Prostate gland (tissue), 2 donors: ENCODE measurements around the gene VPS26C. TPM values are rescaled to one million over a fixed set of nuclear protein-coding genes. Genes with fewer than 3 reads are reported as not detected.

Source experiments
- DNase-seq: peaks from one replicate; pipeline ENCODE4 v3.0.0-alpha.2; 2019; ENCODE audit warnings: low spot score
- H3K27ac ChIP-seq, 2 donors: fragments of 200-600 bp; sonication (generic); 2 replicates each; pipeline ENCODE4 v1.5.1; 2017 to 2019
- H3K27me3 ChIP-seq: fragments of 200-600 bp; sonication (generic); replicated peaks from 2 replicates; pipeline ENCODE4 v1.5.1; 2019; ENCODE audit not compliant: insufficient read depth
- H3K36me3 ChIP-seq, 2 donors: fragments of 200-600 bp; sonication (generic); 1 replicate in 1 of 2; 2 replicates in 1 of 2; pipeline versions ENCODE4 v1.5.1 to v1.8.1; 2017 to 2019
- H3K4me1 ChIP-seq: fragments of 200-600 bp; sonication (generic); replicated peaks from 2 replicates; pipeline ENCODE4 v1.5.1; 2019
- H3K4me3 ChIP-seq, 2 donors: fragments of 200-600 bp; sonication (generic); 2 replicates each; pipeline ENCODE4 v1.5.1; 2017 to 2019
- H3K9me3 ChIP-seq: fragments of 200-600 bp; sonication (generic); 2 replicates; pipeline ENCODE4 v1.5.1; 2017
- POLR2A ChIP-seq: fragments of 450-650 bp; IDR thresholded peaks from one replicate; pipeline ENCODE4 v1.6.1; 2016; ENCODE audit warnings: antibody characterized with exemption, mild to moderate bottlenecking
- POLR2AphosphoS5 ChIP-seq: sonication (generic); formaldehyde crosslinking; IDR thresholded peaks from one replicate; pipeline ENCODE4 v1.6.1; 2017; ENCODE audit warnings: antibody characterized with exemption
- WGBS: methylation state at CpG from one replicate; pipeline ENCODE4 v1.1.5; 2018; 5-methylcytosine and 5-hydroxymethylcytosine counted together
- intact Hi-C: fragments of 100-400 bp; cut with DNase I; formaldehyde crosslinking; loops from one replicate; pipeline ENCODE4 v1.14.2; 2022
- total RNA-seq, 2 donors: library from RNA; depleted of rRNA; stranded (reverse); fragments of >200 nt; gene quantifications; one replicate each; pipeline ENCODE4 v1.1.0, GENCODE V29; 2016
- TF ChIP-seq, protein P1 (sequence below), 4 experiments: fragments of 200-600 bp in 2 of 4; fragments of 450-650 bp in 2 of 4; sonication (generic) in 2 of 4; IDR thresholded peaks; 1 replicate in 3 of 4; 2 replicates in 1 of 4; pipeline ENCODE4 v1.5.1; 2016 to 2019; ENCODE audit warnings: antibody characterized with exemption in 4 of 4, mild to moderate bottlenecking in 2 of 4, moderate library complexity in 2 of 4

VPS26C gene
- total RNA-seq, 2 donors from 2014 or later: 36.8 to 46.1 TPM

DNA sequence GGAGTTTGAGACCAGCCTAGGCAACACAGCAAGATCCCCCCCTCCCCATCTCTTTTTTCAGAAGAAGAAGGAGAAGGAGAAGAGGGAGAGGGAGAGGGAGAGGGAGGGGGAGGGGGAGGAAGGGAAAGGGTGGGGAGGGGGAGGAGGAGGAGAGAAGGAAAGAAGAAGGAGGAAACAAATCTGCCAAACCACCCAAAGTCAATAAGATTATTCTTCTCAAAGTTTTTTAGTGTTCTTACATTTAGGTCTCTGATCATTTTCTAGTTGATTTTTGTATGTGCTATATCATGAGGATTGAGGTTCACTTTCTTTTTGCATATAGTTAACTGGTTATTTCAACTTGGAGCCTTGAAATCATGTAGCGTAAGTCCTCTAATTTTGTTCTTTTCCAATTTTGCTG is 56.3 kb downstream of the VPS26C start:
- TF ChIP-seq, protein P1, sequence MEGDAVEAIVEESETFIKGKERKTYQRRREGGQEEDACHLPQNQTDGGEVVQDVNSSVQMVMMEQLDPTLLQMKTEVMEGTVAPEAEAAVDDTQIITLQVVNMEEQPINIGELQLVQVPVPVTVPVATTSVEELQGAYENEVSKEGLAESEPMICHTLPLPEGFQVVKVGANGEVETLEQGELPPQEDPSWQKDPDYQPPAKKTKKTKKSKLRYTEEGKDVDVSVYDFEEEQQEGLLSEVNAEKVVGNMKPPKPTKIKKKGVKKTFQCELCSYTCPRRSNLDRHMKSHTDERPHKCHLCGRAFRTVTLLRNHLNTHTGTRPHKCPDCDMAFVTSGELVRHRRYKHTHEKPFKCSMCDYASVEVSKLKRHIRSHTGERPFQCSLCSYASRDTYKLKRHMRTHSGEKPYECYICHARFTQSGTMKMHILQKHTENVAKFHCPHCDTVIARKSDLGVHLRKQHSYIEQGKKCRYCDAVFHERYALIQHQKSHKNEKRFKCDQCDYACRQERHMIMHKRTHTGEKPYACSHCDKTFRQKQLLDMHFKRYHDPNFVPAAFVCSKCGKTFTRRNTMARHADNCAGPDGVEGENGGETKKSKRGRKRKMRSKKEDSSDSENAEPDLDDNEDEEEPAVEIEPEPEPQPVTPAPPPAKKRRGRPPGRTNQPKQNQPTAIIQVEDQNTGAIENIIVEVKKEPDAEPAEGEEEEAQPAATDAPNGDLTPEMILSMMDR (IDR thresholded peaks at IDR 0.05): no peak
- TF ChIP-seq POLR2AphosphoS5: no peak
- WGBS: 94% methylated on average over 1 of the region's 1 CpG
- no peak for DNase-seq
- no peaks in the 10 kb centered on the region for H3K27me3 ChIP-seq
- H3K9me3 ChIP-seq: no peaks in the 10 kb centered on the region
- no peak overlapping the region for H3K4me3 ChIP-seq
- no peak overlapping the region for H3K27ac ChIP-seq
- no peaks in the 10 kb centered on the region for H3K36me3 ChIP-seq
- no peaks in the 10 kb centered on the region for H3K4me1 ChIP-seq
- intact Hi-C loops: no loop called here

DNA sequence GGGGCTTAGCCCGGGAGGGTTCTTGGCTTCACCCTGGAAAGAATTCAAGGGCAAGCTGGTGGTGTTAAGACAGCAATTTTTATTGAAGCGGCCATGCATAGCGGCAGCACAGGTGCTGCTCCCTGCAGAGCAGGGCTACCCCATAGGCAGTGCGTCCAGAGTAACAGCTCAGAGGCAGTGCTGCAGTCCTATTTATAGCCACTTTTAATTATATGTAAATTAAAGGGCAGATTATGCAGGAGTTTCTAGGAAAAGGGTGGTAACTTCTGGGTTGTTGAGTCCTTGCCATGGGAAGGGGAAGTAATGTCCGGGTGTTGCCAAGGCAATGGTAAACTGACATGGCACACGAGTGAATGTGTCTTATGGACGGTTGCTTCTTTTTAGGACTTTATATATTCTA is 57.0 kb downstream of the VPS26C start:
- Histone ChIP-seq H3K27ac (no peak overlapping the region), H3K4me1 (no peaks in the 10 kb centered on the region), H3K27me3 (no peaks in the 10 kb centered on the region), H3K9me3 (no peaks in the 10 kb centered on the region), H3K36me3 (no peaks in the 10 kb centered on the region), H3K4me3 (no peak overlapping the region)
- TF ChIP-seq POLR2AphosphoS5 (no peak), POLR2A (no peak)
- DNase-seq: no peak
- 98% methylated on average over 7 of the region's 7 CpGs for WGBS
- intact Hi-C loops: no loop called here

DNA sequence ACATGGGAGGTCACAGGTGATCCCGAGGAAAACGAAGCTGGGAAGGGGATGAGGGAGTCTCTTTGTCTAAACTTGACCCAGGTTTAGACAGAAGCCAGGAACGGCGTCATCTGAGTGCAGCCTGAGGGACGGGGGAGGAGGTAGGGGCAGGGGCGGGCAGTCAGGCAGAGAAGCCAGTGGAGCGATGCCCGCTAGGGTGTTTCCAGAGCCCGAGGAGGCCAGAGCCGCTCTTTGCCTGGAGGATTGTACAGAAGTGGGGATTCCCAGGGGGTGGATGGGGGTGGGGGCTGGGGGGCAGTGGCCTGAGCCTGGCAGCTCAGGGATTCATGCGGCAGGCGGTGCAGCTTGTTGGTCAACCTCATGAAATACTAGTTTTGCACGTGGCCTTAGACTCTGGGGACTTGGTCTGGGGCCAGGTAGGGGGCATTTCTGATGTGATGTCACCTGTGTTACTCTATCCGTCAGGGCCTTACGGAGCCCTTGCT is 58.4 kb downstream of the VPS26C start:
- intact Hi-C loops: no loop called here
- Histone ChIP-seq H3K9me3 (no peaks in the 10 kb centered on the region), H3K4me1 (no peaks in the 10 kb centered on the region), H3K36me3 (no peaks in the 10 kb centered on the region), H3K4me3 (no peak overlapping the region), H3K27me3 (no peaks in the 10 kb centered on the region), H3K27ac (no peak overlapping the region)
- no peak for DNase-seq
- WGBS: 38% methylated on average over 15 of the region's 15 CpGs
- TF ChIP-seq, protein P1 (IDR thresholded peaks at IDR 0.05): no peak
- TF ChIP-seq POLR2A (no peak), POLR2AphosphoS5 (no peak)

DNA sequence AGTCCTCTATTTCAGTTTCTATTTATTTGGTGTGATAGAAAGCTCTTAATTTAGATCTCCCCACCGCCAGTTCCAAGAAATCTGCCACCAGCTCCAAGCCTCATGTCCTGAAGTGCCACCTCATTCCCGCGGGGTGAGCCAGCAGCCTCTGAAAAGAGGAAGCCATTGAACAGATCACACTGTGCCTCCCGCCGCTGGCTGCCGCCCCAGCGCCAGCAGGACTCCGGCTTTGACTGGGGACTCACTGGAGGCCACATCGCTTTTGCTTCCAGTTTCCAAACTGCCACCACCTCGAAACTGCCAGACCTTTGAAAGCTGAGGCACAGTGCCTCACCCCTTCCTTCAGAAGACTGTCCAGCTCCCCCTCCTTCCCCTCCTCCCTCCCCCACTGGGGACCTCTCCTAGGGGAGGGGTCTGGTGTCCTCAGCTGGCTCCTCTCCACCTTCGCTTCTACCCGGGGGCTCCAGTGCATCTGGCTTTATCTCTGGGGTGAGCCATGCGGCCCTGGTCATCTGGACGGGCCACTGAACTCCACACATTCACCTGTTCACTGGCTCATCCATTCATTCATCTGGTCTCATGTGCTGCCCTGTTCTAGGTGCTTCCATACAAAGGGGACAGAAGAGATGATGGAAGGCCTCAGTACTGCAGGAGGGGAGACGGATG is 58.9 kb downstream of the VPS26C start:
- no peak overlapping the region for H3K4me3 ChIP-seq
- H3K4me1 ChIP-seq: no peaks in the 10 kb centered on the region
- intact Hi-C loops: no loop called here
- peak; percentile 51 for DNase-seq
- peak overlapping the region; percentile 14 to 25 for H3K27ac ChIP-seq
- H3K9me3 ChIP-seq: no peaks in the 10 kb centered on the region
- no peaks in the 10 kb centered on the region for H3K27me3 ChIP-seq
- TF ChIP-seq POLR2A (no peak), POLR2AphosphoS5 (no peak)
- TF ChIP-seq, protein P1 (IDR thresholded peaks at IDR 0.05): no peak
- peaks cover 0 to 2% of the 10 kb centered on the region in 2 donors for H3K36me3 ChIP-seq
- WGBS: 25% methylated on average over 15 of the region's 15 CpGs

DNA sequence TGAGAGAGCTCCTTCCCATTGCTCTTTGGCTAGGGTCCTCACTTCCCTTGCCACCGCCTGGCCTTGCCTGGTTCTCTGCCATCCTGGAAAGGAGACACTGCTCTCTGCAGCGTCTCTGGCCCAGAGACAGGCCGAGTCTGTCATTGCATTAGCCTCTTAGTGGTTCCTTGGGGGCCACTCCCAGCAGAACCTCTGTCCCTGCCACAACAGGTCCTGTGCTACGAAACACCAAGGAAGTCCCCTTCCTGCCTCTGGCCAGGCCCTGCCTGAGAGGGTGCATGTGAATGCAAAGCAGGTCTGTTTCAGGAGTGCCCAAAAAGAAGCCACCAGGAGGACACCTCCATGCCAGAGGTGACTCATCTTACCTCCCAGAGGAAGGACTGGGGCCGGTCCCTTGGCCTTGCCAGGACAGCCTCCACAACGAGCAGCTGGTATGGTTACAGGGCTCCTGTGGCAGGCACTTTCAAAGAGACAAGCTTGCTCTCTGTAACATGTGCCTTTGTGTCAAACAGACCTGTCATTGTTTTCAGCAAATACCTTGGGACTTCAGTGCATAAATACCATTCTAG is 59.6 kb downstream of the VPS26C start:
- no peaks in the 10 kb centered on the region for H3K27me3 ChIP-seq
- DNase-seq: peak; percentile 19
- H3K4me3 ChIP-seq: no peak overlapping the region
- 26% methylated on average over 6 of the region's 6 CpGs for WGBS
- TF ChIP-seq POLR2AphosphoS5: no peak
- no peak for TF ChIP-seq POLR2A
- TF ChIP-seq, protein P1 (IDR thresholded peaks at IDR 0.05): no peak
- no peaks in the 10 kb centered on the region for H3K4me1 ChIP-seq
- H3K36me3 ChIP-seq: peaks cover 0 to 2% of the 10 kb centered on the region in 2 donors
- H3K27ac ChIP-seq: peak overlapping the region; percentile 14 to 25
- intact Hi-C loops: no loop called here
- H3K9me3 ChIP-seq: no peaks in the 10 kb centered on the region
